ENCODE results near the gene NEXMIF.
"Not testable (repeated sequence)": the region's sequence is repeated elsewhere in the genome, so short reads cannot be mapped to it uniquely, and the experiment has no call there.

Gene NEXMIF

DNA sequence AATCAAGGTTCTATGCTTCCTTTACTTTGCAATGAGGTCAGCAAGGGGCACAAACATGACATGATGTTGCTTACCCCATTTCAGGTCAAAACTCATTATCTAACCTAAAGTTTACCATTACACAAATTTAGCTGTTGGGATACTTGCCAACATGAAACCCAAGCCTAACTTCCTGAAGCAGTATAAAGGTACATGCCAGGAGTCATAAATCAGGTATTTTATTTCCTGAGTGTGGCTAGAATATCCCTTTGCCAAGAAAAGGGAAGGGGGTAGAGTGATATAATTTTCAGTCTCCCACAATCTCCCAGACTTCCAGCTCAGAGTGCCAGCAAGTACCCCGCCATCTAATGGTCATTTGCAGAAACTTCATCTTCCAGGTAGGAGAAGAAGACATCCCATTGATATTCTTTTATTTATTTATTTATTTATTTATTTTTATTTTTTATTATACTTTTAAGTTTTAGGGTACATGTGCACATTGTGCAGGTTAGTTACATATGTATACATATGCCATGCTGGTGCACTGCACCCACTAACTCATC lies 136.6 kb downstream of the NEXMIF start:
- no peak for DNase-seq

DNA sequence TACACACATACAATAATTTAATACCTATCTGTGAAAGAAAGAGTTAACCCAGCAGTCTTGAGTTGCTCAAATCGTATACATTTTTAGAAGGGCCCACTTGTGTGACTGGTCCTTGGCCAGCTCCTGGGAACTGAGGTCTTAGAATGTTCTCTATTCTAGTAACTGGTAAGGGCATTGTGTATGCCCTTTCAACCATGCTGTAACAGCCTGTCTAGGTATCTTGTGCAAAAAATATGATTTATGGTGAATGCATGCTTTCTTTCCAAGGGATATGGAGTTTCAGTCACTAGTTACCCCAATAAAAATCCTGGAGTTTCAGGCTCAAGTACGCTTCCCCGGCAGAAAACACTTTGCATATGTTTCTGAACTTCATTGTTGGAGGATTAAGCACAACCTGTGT lies 140.6 kb downstream of the NEXMIF start:
- no peak for DNase-seq

- DNase-seq = no peak
These were observed 143.7 kb downstream of the NEXMIF start for GRCh38 chrX:74781507-74782034.

DNA sequence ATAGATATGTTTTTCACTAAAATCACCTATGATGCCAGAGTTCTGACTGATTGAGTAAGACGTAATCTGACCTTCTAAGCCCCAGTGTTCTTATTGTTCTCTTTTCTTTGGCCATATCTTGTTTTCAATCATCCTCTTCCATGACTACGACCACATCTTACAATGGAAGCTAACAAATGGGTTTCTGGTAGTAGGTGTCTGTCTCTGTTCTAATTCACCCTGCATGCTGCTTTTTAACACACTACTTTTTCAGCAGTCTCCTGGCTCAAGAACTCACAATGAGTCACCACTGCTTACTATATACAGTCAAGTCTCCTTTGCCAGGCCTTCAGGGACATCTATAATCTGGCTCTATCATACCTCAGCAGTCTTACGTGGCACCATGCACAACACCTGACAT lies 146.1 kb downstream of the NEXMIF start:
- DNase-seq = no peak

DNA sequence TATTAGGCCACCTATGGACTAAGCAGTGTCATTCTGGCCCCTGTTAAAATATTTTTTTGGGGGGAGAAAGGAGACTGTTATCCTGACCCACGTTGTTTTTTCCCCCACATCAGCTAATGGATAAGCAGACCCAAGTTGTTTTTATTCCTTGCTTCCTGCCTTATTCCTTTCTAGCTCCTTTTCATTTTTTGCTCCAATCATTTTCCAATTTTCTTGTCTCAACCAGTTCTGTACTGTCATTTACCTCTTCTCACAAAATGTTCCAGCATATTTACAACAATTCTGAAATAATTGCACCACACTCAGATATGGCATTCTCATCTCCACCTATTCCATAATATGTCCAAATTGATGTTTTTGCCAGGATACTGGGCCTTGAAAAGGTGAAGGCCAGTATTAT lies 150.3 kb downstream of the NEXMIF start:
- DNase-seq = no peak

DNA sequence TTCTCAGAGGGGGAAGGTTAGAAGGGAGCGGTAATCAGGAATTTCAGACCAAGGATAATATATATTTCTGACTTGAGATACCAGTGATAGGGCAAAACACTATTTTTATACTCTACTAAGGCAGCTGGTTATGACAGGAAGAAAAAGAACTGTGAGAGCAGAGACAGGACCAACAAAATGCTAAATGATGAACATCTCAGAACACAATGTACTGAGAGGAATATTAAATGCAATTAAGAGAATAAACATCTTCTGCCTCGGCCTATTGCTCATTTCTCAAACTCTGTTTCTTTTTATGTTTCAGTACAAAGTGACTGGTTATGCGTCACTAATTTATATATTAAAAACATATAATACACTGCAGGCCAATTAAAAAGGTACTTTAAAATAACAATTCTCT lies 188.8 kb downstream of the NEXMIF start:
- DNase-seq = no peak

GRCh38 chrX:74705269-74705668 lies 220.0 kb downstream of the NEXMIF start:
- no peak for DNase-seq

DNA sequence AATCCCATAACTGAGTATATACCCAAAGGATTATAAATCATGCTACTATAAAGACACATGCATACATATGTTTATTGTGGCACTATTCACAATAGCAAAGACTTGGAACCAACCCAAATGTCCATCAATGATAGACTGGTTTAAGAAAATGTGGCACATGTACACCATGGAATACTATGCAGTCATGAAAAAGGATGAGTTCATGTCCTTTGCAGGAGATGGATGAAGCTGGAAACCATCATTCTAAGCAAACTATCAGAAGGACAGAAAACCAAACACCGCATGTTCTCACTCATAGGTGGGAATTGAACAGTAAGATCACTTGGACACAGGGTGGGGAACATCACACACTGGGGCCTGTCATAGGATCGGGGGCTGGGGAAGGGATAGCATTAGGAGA lies 223.9 kb downstream of the NEXMIF start:
- not testable (repeated sequence) for DNase-seq

DNA sequence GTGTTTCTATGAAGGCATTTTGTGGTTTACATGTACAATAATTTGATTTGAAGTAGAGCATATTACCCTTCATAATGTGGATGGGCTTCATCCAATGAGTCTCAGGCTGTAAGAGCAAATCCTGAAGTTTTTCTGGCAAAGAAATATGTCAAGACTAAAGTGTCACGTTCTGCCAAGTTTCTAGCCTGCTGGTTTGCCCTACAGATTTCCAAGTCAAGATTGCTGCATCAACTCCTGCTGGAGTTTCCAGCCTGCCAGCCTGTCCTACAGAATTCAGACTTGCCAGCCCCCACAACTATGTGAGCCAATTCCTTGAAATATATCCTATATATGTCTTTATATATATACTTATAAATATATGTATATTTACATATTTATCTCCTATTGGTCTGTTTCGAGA lies 240.8 kb downstream of the NEXMIF start:
- no peak for DNase-seq

All from MV-4-11 (cell line).